ENCODE measurements around the gene TMTC1.
"Not testable (repeated sequence)": the region's sequence is repeated elsewhere in the genome, so short reads cannot be mapped to it uniquely, and the experiment has no call there.

The TMTC1 gene

DNA sequence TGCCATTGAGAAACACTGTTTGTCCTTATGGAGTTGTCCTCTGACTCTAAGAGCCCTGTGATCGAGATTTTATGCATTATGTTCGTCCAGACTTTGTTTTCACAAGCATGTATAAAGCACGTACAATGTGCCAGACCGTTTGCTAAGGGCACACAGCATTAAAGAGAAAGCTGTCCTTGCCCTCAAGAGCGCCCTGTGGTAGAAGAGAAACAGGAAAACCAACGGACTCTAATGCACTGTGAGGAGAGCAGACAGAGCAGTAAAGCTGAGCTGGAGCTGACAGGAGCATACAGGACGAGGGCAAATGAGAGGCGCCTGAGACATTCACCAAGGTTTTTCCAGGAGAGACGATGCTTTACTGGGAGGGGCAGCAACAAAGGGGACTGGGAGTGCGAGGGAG lies 220.1 kb downstream of the TMTC1 start:
- no peak for DNase-seq

- no peak for DNase-seq
Observed at GRCh38 chr12:29563071-29563470, 220.7 kb downstream of the TMTC1 start.

- DNase-seq = no peak
Observed at GRCh38 chr12:29562110-29562804, 221.5 kb downstream of the TMTC1 start.

DNA sequence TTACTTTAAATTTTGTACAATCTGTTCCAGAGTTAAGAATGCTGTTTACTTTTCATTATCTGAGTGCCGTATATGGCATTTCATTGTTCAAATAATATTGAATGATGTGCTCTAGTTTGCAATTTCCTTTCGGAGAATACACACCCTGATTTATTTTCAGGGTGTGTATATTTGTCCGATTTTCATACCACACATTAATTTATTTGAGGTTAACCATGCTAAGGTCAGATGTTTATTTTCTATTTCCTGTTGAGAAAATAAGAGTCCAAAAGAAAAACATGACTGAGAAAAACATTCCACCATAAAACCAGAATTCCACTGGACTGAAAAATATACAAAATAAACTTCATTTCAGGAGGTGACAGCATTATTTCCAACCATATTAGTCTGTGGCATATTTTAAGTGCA lies 222.1 kb downstream of the TMTC1 start:
- no peak for DNase-seq

DNA sequence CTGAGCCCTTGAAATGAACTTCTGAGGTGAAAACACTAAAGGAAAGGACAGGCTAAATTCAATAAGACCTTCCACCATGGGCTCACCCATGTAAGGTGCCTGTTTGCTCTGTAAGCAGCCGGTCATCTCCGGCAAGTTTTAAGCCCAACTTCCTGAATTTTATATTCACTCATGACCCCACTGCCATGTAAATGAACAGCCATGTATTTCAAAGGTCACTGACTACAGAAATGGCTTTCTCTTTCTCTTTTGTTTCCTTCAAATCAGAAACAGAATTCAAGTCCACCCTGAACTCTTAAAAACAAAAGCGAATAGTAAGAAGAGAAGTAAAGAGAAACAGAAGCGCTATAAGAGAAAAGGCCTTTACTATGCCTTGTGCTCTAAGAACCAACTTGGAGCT lies 224.5 kb downstream of the TMTC1 start:
- DNase-seq = no peak

- DNase-seq = no peak
Observed at GRCh38 chr12:29556363-29556762, 227.4 kb downstream of the TMTC1 start.

DNA sequence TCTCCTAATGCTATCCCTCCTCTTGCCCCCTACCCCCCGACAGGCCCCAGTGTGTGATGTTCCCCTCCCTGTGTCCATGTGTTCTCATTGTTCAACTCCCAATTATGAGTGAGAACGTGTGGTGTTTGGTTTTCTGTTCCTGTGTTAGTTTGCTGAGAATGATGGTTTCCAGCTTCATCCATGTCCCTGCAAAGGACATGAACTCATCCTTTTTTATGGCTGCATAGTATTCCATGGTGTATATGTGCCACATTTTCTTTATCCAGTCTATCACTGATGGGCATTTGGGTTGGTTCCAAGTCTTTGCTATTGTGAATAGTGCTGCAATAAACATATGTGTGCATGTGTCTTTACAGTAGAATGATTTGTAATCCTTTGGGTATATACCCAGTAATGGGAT lies 228.3 kb downstream of the TMTC1 start:
- not testable (repeated sequence) for DNase-seq

DNA sequence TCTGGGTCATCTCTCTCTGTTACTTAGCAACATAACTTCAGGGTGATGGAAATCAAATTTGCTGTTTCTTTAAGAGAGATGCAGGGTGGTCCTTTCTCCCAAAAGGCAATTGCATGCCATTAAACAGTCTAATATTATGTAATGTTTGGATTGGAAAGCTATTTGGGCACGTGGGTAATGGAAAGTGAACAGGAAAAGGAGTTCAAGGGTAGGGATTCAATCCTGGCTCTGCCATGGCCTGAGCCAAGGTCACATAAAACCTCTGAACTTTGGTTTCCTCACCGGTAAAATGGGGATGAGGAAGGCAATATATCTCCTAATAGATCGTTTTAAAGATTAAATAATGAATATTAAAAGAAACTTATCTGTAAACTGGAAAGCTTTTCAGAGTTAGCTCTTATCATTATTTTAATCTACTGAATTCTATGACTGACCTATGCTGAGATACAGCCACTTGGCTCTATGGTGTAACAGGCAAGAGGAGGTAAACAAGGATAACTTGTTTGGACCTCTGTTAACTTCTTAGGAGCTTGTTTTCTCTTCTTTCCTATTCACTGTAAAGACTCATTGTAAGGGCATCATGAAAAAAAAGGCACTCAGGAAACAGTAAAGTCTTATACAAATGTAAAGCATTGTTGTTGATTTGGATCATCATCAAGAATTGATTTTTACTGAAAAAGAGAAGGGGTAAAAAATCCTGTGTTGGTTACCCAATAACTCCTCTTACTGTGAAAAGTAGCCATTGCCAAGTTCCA lies 230.6 kb downstream of the TMTC1 start:
- DNase-seq = no peak

DNA sequence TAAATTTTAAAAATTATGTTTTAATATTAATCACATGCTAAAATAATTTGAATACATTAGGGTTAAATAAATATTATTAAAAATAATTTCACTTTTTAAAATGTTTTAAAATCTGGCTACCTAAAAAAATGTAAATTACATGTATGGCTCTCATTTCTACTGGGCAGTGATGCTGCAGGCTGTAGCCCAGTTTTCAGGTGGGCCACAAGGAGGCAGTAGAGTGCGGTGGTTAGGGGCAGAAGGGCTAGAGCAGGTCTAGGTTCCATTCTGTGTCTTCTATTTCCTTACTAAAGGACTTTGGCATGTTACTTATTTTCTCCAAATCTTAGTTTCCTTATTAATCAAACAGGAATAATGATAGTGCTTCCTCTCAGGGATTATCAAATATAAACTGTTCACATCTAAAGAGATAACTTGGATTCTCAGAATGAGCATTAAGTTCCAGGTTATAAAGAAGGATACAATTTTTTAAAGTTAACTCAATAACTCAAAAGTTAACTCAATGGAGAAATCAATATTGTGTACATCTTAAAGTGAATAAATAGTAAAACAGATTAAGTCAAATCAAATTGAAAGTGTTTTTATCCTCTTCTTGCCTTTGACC lies 231.3 kb downstream of the TMTC1 start:
- no peak for DNase-seq

DNA sequence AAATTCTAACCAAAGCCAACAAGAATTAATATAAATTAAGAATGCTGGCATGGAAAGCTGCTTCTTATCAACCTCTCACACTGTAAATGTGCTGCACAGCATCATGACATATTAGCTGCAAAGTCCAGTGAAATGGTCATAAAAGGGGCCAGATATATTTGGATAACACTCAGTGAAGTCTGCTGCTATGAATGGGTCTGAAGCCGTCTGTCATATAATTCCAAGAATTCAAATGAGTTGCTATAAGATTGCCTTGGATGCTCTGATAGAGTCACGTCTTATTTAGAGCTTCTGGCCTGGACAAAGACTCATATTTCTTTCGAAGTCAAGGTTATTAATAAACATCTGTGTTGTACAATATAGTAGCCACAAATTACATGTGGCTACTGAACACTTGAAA lies 231.9 kb downstream of the TMTC1 start:
- no peak for DNase-seq

DNA sequence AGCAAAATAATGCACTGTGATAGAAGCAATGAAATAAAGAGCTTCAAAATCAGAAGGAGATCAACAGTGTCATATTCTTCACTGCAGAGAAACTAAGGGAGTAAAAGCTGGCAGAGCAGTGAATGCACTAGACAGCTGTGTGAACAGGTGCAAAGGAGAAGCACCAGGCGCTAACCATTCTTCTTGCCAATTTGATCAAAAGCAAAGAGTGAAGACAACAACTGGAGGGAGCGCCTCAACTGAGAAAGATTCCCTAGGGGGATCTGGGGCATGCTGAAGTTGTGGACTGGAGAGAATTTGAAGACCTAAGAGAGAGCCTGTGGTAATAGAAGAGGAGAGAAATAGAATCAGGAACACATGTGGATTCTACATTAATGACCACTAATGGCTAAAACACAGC lies 235.9 kb downstream of the TMTC1 start:
- DNase-seq = no peak

- no peak for DNase-seq
Observed at GRCh38 chr12:29547151-29547632, 236.6 kb downstream of the TMTC1 start.

- DNase-seq = no peak
Observed at GRCh38 chr12:29546000-29546399, 237.7 kb downstream of the TMTC1 start.

- no peak for DNase-seq
Observed at GRCh38 chr12:29545102-29545467, 238.7 kb downstream of the TMTC1 start.

- DNase-seq = no peak
Observed at GRCh38 chr12:29544428-29545101, 239.2 kb downstream of the TMTC1 start.

GRCh38 chr12:29543036-29543435 lies 240.7 kb downstream of the TMTC1 start:
- DNase-seq = no peak

DNA sequence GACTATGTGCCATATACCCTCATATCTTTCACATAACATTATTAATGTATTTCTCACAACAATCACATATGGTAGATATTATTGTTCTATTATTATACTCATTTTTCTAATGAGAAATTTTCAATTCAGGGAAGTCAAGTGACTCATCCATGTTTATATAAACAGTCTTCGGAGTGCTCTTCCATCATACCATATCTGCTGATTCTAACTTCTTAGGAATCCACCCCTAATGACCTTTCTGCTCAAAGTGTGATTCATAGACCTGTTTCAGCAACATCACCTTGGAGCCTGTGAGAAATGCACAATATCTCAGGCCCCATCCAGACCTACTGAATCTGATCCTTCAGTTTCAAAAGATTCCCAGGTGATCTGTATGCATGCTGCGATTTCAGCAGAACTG lies 246.4 kb downstream of the TMTC1 start:
- no peak for DNase-seq

GRCh38 chr12:29534935-29535334 lies 248.8 kb downstream of the TMTC1 start:
- DNase-seq = no peak

DNA sequence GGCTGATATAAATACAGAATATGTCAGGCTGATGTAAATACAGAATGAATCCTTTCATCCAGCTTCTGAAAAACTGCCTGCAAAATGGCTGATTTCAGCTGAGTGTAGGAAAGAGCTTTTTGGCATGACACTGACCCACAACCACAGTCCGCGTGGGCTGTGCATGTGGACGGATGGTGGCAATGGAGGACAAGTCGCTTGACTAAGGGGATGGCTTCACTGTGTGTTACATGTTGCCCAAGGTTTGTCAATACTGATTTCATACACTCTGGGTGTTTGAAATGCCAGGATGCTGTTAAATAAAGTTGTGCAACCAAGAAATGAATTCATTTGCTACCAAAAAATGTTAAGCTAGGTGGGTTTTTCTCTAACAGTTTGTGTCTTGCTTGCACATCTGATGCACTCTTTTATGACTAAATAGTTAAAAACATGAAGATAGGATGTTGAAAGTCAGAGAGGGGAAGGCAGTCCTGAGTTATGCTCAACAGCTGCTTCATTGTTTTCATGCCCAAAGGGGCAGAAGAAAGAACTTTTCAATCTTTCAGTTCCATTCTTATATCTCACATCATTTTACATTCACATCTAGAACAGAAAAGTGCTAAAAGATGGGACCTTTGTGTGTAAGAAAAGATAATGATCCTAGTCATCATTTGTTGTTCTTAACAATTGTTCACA lies 249.8 kb downstream of the TMTC1 start:
- DNase-seq = no peak

DNA sequence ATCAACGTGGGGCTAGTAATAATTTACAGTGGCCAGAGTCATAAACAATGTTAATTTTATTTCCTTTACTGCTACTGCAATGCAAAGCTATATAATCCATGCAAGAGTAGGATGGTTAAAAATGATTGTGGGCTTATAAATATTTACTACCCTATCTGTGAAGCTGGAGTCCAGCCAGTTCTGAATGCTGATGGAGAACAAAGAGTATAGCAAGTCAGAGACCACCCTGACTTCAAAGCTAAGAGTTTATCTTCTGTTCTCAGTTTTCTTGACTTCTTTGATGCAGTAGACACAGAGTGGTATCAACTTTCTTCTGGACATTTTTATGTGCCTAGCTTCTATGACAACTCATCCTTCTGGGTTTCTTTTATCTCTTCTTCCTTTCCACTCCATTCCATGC lies 252.3 kb downstream of the TMTC1 start:
- DNase-seq = no peak

- no peak for DNase-seq
Observed at GRCh38 chr12:29530436-29530835, 253.3 kb downstream of the TMTC1 start.

GRCh38 chr12:29528161-29528560 lies 255.6 kb downstream of the TMTC1 start:
- DNase-seq = no peak

- no peak for DNase-seq
Observed at GRCh38 chr12:29521951-29522350, 261.8 kb downstream of the TMTC1 start.
